Type B pancreatic cell (in vitro differentiated cells): ENCODE results near the gene B3GALNT2. TPM values are rescaled to one million over a fixed set of nuclear protein-coding genes. Genes with fewer than 3 reads are reported as not detected.

Experiments
- DNase-seq: peaks from one replicate; pipeline ENCODE4 v3.0.0; 2021; ENCODE audit warnings: mixed read lengths; ENCODE audit not compliant: unreplicated experiment; ENCODE audit errors: extremely low spot score
- H3K27ac Mint-ChIP-seq: 2 replicates; pipeline ENCODE4 v1.8.0; 2021; ENCODE audit warnings: mild to moderate bottlenecking, mixed read lengths
- H3K27me3 Mint-ChIP-seq: 2 replicates; pipeline ENCODE4 v1.8.0; 2021; ENCODE audit warnings: mixed read lengths
- H3K36me3 Mint-ChIP-seq: 2 replicates; pipeline ENCODE4 v1.8.0; 2021; ENCODE audit warnings: mixed read lengths
- H3K4me1 Mint-ChIP-seq: one replicate; pipeline ENCODE4 v1.8.0; 2021; ENCODE audit warnings: mixed read lengths; ENCODE audit not compliant: unreplicated experiment
- H3K4me3 Mint-ChIP-seq: 2 replicates; pipeline ENCODE4 v1.8.0; 2021; ENCODE audit warnings: mild to moderate bottlenecking, mixed read lengths
- H3K9me3 Mint-ChIP-seq: 2 replicates; pipeline ENCODE4 v1.8.0; 2021; ENCODE audit warnings: mixed read lengths
- total RNA-seq: library from RNA; stranded (reverse); gene quantifications from 2 replicates; pipeline ENCODE4 v1.2.1, GENCODE V29; 2021; ENCODE audit warnings: low replicate concordance
- TF ChIP-seq, protein P1 (sequence below): fragments of 200-600 bp; sonication (generic); conservative IDR thresholded peaks from 2 replicates; pipeline ENCODE4 v1.5.0; 2021; ENCODE audit warnings: antibody characterized with exemption, mild to moderate bottlenecking

B3GALNT2 gene
- total RNA-seq, 1 donor from 2014 or later: 31.3 TPM

DNA sequence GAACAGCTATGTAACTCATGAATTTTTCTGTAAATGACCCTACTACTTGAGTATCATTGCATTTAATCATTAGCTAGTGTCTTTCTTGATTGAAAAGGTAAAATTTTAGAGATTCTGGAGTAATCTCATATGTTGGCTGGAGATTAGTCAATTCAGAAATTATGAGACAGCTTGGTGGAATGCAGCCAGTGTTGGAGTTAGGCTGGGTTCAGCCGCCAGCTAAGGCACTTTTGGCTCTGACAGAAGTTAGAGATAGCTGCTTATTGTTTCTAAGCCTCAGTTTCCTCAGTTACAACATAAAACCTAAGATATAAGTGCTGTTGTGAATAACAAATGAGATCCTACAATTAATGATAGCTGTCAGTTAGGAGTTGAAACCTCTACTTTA, 87.6 kb downstream of the B3GALNT2 start:
- peaks cover 7% of the 10 kb centered on the region for H3K4me1 Mint-ChIP-seq
- no peak for DNase-seq
- H3K9me3 Mint-ChIP-seq: no peaks in the 10 kb centered on the region
- TF ChIP-seq, protein P1, sequence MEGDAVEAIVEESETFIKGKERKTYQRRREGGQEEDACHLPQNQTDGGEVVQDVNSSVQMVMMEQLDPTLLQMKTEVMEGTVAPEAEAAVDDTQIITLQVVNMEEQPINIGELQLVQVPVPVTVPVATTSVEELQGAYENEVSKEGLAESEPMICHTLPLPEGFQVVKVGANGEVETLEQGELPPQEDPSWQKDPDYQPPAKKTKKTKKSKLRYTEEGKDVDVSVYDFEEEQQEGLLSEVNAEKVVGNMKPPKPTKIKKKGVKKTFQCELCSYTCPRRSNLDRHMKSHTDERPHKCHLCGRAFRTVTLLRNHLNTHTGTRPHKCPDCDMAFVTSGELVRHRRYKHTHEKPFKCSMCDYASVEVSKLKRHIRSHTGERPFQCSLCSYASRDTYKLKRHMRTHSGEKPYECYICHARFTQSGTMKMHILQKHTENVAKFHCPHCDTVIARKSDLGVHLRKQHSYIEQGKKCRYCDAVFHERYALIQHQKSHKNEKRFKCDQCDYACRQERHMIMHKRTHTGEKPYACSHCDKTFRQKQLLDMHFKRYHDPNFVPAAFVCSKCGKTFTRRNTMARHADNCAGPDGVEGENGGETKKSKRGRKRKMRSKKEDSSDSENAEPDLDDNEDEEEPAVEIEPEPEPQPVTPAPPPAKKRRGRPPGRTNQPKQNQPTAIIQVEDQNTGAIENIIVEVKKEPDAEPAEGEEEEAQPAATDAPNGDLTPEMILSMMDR: no peak
- no peak overlapping the region for H3K4me3 Mint-ChIP-seq
- no peaks in the 10 kb centered on the region for H3K27me3 Mint-ChIP-seq
- no peak overlapping the region for H3K27ac Mint-ChIP-seq
- H3K36me3 Mint-ChIP-seq: peaks cover 7% of the 10 kb centered on the region

DNA sequence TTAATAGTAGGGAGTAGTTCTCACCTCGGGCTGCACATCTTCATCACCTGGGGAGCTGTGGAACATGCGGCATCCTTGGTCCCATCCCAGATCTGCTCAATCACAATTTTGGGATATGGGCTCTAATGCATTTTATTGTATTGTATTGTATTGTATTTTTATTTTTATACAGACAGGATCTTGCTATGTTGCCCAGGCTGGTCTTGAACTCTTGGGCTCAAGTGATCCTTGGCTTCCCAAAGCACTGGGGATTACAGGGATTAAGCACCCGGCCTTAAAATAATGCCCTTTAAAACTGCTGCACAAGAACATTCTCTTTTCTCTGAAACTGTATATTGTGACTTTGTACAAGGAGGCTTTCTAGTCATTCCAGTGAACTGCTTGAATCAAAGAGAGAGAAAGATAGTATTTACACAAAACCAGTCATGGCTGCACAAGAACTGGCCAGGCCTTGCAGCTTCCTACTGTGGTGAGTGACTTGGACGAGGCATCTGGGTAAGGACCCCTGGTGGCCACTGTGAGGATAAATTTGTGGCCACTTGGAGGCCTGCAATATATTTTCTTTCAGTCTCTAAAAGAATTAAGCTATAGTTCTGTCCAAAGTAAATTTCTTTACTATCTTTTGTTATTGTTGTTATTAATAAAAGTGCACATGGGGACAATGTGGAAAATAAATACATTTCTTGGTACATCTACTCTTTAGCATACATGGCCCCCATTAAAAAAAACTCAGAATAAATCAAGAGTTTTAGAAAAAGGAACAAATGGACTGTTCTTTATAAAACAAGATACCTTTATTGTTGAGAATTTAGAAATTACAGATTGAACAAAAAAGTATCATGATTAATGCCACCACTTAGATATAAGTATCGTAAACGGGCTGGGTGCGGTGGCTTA, 89.0 kb downstream of the B3GALNT2 start:
- DNase-seq: no peak
- TF ChIP-seq, protein P1: peak; percentile 90
- Mint-ChIP-seq H3K4me1 (peaks cover 10% of the 10 kb centered on the region), H3K9me3 (no peaks in the 10 kb centered on the region), H3K27ac (no peak overlapping the region), H3K4me3 (no peak overlapping the region), H3K36me3 (peaks cover 7% of the 10 kb centered on the region), H3K27me3 (no peaks in the 10 kb centered on the region)

DNA sequence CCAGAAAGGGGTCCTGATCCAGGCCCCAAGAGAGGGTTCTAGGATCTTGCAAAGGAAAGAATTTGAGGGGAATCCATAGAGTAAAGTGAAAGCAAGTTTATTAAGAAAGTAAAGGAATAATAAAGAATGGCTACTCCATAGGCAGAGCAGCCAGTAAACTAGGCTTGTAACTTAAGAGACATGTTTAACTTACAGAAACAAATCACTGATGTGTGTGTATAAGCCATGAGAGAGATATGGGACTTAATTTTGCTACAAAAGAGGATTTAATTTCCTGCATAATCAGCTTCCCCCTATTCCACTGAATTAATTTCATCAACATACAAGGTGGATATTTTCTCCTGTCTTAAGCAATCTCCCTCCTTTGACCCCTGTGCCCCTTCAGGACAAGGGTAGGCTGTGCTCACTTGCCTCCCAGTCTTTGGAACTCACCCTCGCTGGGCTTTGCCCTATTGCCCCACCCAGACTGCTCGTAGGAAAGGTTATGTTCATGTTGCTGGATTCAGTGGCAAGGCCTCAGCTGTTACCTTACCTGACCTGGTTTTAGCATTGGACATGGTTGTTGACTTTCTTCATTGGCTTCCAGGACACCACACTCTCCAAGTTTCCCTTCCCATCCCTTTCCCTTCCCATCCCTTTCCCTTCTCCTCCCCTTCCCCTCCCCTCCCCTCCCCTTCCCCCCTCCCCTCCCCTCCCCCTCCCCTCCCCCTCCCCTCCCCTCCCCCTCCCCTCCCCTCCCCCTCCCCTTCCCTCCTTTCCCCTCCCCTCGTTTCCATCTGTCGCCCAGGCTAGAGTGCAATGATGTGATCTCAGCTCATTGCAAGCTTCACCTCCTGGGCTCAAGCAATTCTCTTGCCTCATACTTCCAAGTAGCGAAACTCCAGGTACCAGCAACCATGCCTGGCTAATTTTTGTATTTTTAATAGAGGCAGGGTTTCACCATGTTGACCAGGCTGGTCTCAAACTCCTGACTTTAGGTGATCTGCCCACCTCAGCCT, 92.5 kb downstream of the B3GALNT2 start:
- peak overlapping the region; percentile 57 for H3K27ac Mint-ChIP-seq
- peaks cover 16% of the 10 kb centered on the region for H3K4me1 Mint-ChIP-seq
- TF ChIP-seq, protein P1: no peak

DNA sequence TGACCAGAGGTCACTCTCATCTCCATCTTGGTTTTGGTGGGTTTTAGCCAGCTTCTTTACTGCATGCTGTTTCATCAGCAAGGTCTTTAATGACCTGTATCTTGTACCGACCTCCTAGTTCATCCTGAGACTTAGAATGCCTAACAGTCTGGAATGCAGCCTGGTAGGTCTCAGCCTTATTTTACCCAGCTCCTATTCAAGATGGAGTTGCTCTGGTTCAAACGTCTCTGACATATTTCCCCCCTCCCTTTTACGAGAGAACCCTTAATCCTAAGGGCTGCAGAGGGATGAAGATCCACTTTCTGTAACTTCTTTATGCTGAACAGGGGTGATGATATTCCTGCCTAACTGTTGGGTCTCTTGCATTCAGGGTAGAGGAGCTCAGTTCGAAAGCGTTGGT, 93.8 kb downstream of the B3GALNT2 start:
- Mint-ChIP-seq H3K4me1 (peaks cover 16% of the 10 kb centered on the region), H3K27ac (no peak overlapping the region), H3K36me3 (peaks cover 7% of the 10 kb centered on the region), H3K27me3 (no peaks in the 10 kb centered on the region), H3K4me3 (no peak overlapping the region), H3K9me3 (no peaks in the 10 kb centered on the region)
- TF ChIP-seq, protein P1: no peak
- DNase-seq: no peak

More for the DNA sequence above, 92.5 kb downstream of the B3GALNT2 start:
- no peak overlapping the region for H3K4me3 Mint-ChIP-seq
- no peaks in the 10 kb centered on the region for H3K27me3 Mint-ChIP-seq
- H3K9me3 Mint-ChIP-seq: no peaks in the 10 kb centered on the region
- H3K36me3 Mint-ChIP-seq: peaks cover 7% of the 10 kb centered on the region
- DNase-seq: no peak

DNA sequence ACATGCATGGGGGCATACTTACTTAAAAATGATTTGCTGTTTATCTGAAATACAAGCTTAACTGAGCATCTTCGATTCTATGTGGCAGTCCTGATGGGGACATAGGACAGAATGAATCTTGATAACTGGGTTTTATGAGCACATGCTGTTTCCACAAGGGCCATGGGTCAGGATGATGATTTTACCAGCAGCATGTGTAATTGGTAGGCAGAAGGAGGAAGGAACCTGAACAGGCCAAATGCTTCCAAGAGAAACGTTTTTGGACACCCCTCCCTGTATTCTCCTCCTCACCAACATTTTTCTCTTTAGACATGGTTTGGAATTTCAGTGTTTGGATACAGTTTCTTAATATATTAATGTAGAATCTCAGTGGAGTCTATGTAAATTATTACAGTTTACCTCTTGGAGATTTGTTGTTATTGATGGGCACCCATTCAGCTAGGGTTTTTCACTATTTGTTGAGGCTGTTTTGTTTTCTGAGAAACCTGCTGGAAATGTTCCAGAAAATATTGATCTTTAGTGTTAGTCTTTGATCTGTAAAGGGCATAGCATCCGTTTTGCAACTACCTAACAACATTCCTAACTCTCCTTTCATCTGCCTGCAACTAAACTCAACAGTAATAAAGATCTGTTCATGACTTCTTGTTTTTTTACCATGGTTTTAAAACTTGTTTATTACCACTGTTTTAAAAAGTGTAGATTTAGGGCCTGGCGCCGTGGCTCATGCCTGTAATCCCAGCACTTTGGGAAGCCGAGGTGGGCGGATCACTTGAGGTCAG, 95.0 kb downstream of the B3GALNT2 start:
- H3K36me3 Mint-ChIP-seq: peaks cover 1% of the 10 kb centered on the region
- no peak for DNase-seq
- no peaks in the 10 kb centered on the region for H3K9me3 Mint-ChIP-seq
- TF ChIP-seq, protein P1: no peak
- peaks cover 16% of the 10 kb centered on the region for H3K4me1 Mint-ChIP-seq
- no peaks in the 10 kb centered on the region for H3K27me3 Mint-ChIP-seq
- no peak overlapping the region for H3K4me3 Mint-ChIP-seq
- peak overlapping the region; percentile 57 for H3K27ac Mint-ChIP-seq
